GM12878 (cell line): ENCODE results near the gene PCP2.

ENCODE experiments used
- CTCF ChIP-seq, 3 experiments: IDR thresholded peaks in 2 of 3; conservative IDR thresholded peaks in 1 of 3; 2 replicates each; pipeline ENCODE4 v1.5.1; 2011; ENCODE audit warnings: low read depth in 3 of 3, low read length in 3 of 3, mild to moderate bottlenecking in 3 of 3, control low read depth in 2 of 3, moderate library complexity in 2 of 3, inconsistent platforms in 1 of 3, mixed read lengths in 1 of 3; ENCODE audit not compliant: control insufficient read depth in 2 of 3, insufficient read depth in 1 of 3; ENCODE audit errors: extremely low read depth in 1 of 3
- POLR2A ChIP-seq: IDR thresholded peaks from 2 replicates; pipeline ENCODE4 v1.6.1; 2011; ENCODE audit warnings: low read depth, mild to moderate bottlenecking, low read length

GRCh38 chr19:7645656-7646425 is 12.3 kb upstream of the PCP2 start:
- TF ChIP-seq POLR2A, result peak; percentile 37
- no peak for TF ChIP-seq CTCF (IDR thresholded peaks at IDR 0.05 in 2 of 3, conservative IDR thresholded peaks at IDR 0.05 in 1 of 3; ENCODE audit: control insufficient read depth in 2 of 3, extremely low read depth in 1 of 3, insufficient read depth in 1 of 3, low read depth in 3 of 3, low read length in 3 of 3)
